H9 (cell line): ENCODE results near the gene KPTN. TPM values are rescaled to one million over a fixed set of nuclear protein-coding genes. Genes with fewer than 3 reads are reported as not detected.

Source experiments
- DNase-seq: peaks from one replicate; pipeline ENCODE4 v3.0.0-alpha.2; 2017
- H2AFZ ChIP-seq: one replicate; pipeline ENCODE4 v1.6.1; 2013; ENCODE audit warnings: mild to moderate bottlenecking, low read length, control low read depth, moderate library complexity
- H2AK5ac ChIP-seq: 2 replicates; pipeline ENCODE4 v1.6.1; 2013; ENCODE audit warnings: low read length, control low read depth, mixed read lengths; ENCODE audit not compliant: insufficient read length
- H2BK120ac ChIP-seq: one replicate; pipeline ENCODE4 v1.6.1; 2013; ENCODE audit warnings: low read depth, mild to moderate bottlenecking, low read length, control low read depth, inconsistent platforms; ENCODE audit not compliant: poor library complexity, severe bottlenecking
- H2BK12ac ChIP-seq: 2 replicates; pipeline ENCODE4 v1.6.1; 2013; ENCODE audit warnings: low read length, control low read depth, mixed read lengths, low read depth; ENCODE audit not compliant: insufficient read length
- H2BK15ac ChIP-seq: 2 replicates; pipeline ENCODE4 v1.6.1; 2013; ENCODE audit warnings: low read depth, low read length, control low read depth
- H2BK20ac ChIP-seq: one replicate; pipeline ENCODE4 v1.6.1; 2013; ENCODE audit warnings: low read depth, mild to moderate bottlenecking, low read length, control low read depth, inconsistent platforms; ENCODE audit not compliant: poor library complexity, severe bottlenecking
- H2BK5ac ChIP-seq: 2 replicates; pipeline ENCODE4 v1.6.1; 2013; ENCODE audit warnings: low read length, control low read depth, mixed read lengths; ENCODE audit not compliant: insufficient read length
- H3K14ac ChIP-seq: 2 replicates; pipeline ENCODE4 v1.6.1; 2013; ENCODE audit warnings: low read length, control low read depth; ENCODE audit not compliant: insufficient read depth
- H3K18ac ChIP-seq: 2 replicates; pipeline ENCODE4 v1.6.1; 2013; ENCODE audit warnings: low read depth, mild to moderate bottlenecking, mixed read lengths, low read length, control low read depth; ENCODE audit not compliant: insufficient read length
- H3K23ac ChIP-seq: 2 replicates; pipeline ENCODE4 v1.6.1; 2013; ENCODE audit warnings: low read length, control low read depth, mixed read lengths, low read depth; ENCODE audit not compliant: insufficient read length
- H3K23me2 ChIP-seq: 2 replicates; pipeline ENCODE4 v1.6.1; 2013; ENCODE audit warnings: low read depth, mild to moderate bottlenecking, mixed read lengths, low read length, control low read depth; ENCODE audit not compliant: insufficient read length, poor library complexity, severe bottlenecking
- H3K27ac ChIP-seq: 2 replicates; pipeline ENCODE4 v1.5.1; 2013; ENCODE audit warnings: low read length, control low read depth, mixed read lengths, low read depth; ENCODE audit not compliant: insufficient read length
- H3K27me3 ChIP-seq: 2 replicates; pipeline ENCODE4 v1.6.1; 2013; ENCODE audit warnings: low read length, control low read depth, inconsistent platforms; ENCODE audit not compliant: insufficient read depth
- H3K4ac ChIP-seq: 2 replicates; pipeline ENCODE4 v1.6.1; 2013; ENCODE audit warnings: low read depth, mild to moderate bottlenecking, control low read depth, inconsistent platforms, low read length, moderate library complexity
- H3K4me1 ChIP-seq: 2 replicates; pipeline ENCODE4 v1.6.1; 2013; ENCODE audit warnings: low read length, control low read depth, inconsistent platforms; ENCODE audit not compliant: insufficient read depth
- H3K4me2 ChIP-seq: 2 replicates; pipeline ENCODE4 v1.6.1; 2013; ENCODE audit warnings: low read length, control low read depth, mixed read lengths; ENCODE audit not compliant: insufficient read length, insufficient read depth
- H3K56ac ChIP-seq: 2 replicates; pipeline ENCODE4 v1.6.1; 2013; ENCODE audit warnings: low read depth, mild to moderate bottlenecking, mixed read lengths, low read length, control low read depth; ENCODE audit not compliant: insufficient read length
- H3K79me1 ChIP-seq: 2 replicates; pipeline ENCODE4 v1.6.1; 2013; ENCODE audit warnings: low read depth, mild to moderate bottlenecking, moderate library complexity, low read length, control low read depth, inconsistent platforms; ENCODE audit not compliant: insufficient read depth, poor library complexity, severe bottlenecking
- H3K79me2 ChIP-seq: 2 replicates; pipeline ENCODE4 v1.6.1; 2013; ENCODE audit warnings: low read length, control low read depth, inconsistent platforms; ENCODE audit not compliant: insufficient read depth
- H3K9ac ChIP-seq: 2 replicates; pipeline ENCODE4 v1.6.1; 2013; ENCODE audit warnings: low read length, control low read depth, mixed read lengths; ENCODE audit not compliant: insufficient read length; ENCODE audit errors: extremely low read depth
- H3K9me3 ChIP-seq: one replicate; pipeline ENCODE4 v1.6.1; 2013; ENCODE audit warnings: low read depth, low read length, inconsistent platforms; ENCODE audit not compliant: control insufficient read depth
- H3T11ph ChIP-seq: one replicate; pipeline ENCODE4 v1.6.1; 2013; ENCODE audit warnings: mild to moderate bottlenecking, low read length, control low read depth, inconsistent platforms
- H4K20me1 ChIP-seq: one replicate; pipeline ENCODE4 v1.6.1; 2013; ENCODE audit not compliant: control insufficient read depth, insufficient read length, insufficient read depth
- H4K5ac ChIP-seq: 2 replicates; pipeline ENCODE4 v1.6.1; 2013; ENCODE audit warnings: low read depth, mild to moderate bottlenecking, mixed read lengths, low read length, control low read depth; ENCODE audit not compliant: insufficient read length
- H4K8ac ChIP-seq: replicated peaks from 2 replicates; pipeline ENCODE4 v1.6.1; 2013; ENCODE audit warnings: low read length, control low read depth, mixed read lengths, low read depth; ENCODE audit not compliant: insufficient read length
- H4K91ac ChIP-seq: 2 replicates; pipeline ENCODE4 v1.6.1; 2013; ENCODE audit warnings: low read depth, mild to moderate bottlenecking, moderate library complexity, mixed read lengths, low read length, control low read depth; ENCODE audit not compliant: insufficient read length
- H3K27ac Mint-ChIP-seq, 3 experiments: 2 replicates in 2 of 3; 3 replicates in 1 of 3; pipeline ENCODE4 v1.8.0; 2020 to 2021; ENCODE audit warnings: mixed read lengths in 3 of 3, mild to moderate bottlenecking in 1 of 3, moderate library complexity in 1 of 3
- H3K27me3 Mint-ChIP-seq: 2 replicates; pipeline ENCODE4 v1.8.0; 2021; ENCODE audit warnings: low read depth, mild to moderate bottlenecking, moderate library complexity, mixed read lengths
- H3K36me3 Mint-ChIP-seq, 3 experiments: 2 replicates in 2 of 3; 3 replicates in 1 of 3; pipeline ENCODE4 v1.8.0; 2020 to 2021; ENCODE audit warnings: low read depth in 3 of 3, mixed read lengths in 3 of 3; ENCODE audit not compliant: insufficient read depth in 1 of 3
- H3K4me1 Mint-ChIP-seq, 2 experiments: 2 replicates each; pipeline ENCODE4 v1.8.0; 2020; ENCODE audit warnings: mixed read lengths in 2 of 2
- H3K4me3 Mint-ChIP-seq, 2 experiments: 2 replicates in 1 of 2; 3 replicates in 1 of 2; pipeline ENCODE4 v1.8.0; 2020 to 2021; ENCODE audit warnings: mild to moderate bottlenecking in 2 of 2, mixed read lengths in 2 of 2, moderate library complexity in 1 of 2
- H3K9me3 Mint-ChIP-seq, 2 experiments: 2 replicates in 1 of 2; 3 replicates in 1 of 2; pipeline ENCODE4 v1.8.0; 2020; ENCODE audit warnings: mild to moderate bottlenecking in 2 of 2, mixed read lengths in 2 of 2, moderate library complexity in 1 of 2
- WGBS: extraction: QIAGEN DNeasy Blood & Tissue Kit; methylation state at CpG from one replicate; pipeline ENCODE4 v1.1.7; 2013; ENCODE audit warnings: missing lambda C conversion rate, low lambda C conversion rate, mixed read lengths; ENCODE audit not compliant: insufficient read length; ENCODE audit errors: extremely low coverage; 5-methylcytosine and 5-hydroxymethylcytosine counted together
- total RNA-seq: library from RNA; stranded (reverse); gene quantifications from 2 replicates; pipeline ENCODE4 v1.2.1, GENCODE V29; 2021
- TF ChIP-seq, protein P1 (sequence below): fragments of 200-600 bp; sonication (generic); conservative IDR thresholded peaks from 3 replicates; pipeline ENCODE4 v1.8.0; 2021; ENCODE audit warnings: antibody characterized with exemption, mild to moderate bottlenecking

Gene KPTN
- total RNA-seq, 1 experiment from 2014 or later = 35.4 TPM

DNA sequence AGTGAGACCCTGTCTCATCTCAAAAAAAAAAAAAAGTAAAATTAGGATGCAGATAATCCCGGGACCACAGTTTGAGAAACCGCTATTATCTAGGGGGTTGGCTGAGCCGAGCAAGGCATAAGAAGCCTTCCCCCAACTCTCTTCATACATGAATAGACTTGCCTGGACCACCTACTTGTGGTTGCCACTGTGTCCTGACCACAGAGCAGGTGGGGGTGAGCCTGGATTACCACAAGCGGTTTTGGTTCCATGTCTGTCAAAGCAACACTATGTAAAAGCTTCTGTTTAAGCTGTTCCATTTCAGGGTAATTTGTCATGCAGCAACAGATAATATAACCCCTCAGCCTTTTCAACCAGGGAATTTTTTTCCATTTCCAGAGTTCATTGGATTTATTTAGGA is 34.1 kb upstream of the KPTN start:
- peaks cover 10% of the 10 kb centered on the region; the same call in 1 of the 2 replicates for H3K79me2 ChIP-seq
- no peak overlapping the region for H3K4me2 ChIP-seq
- H2BK20ac ChIP-seq = no peak overlapping the region
- H4K20me1 ChIP-seq = no peaks in the 10 kb centered on the region
- no peak overlapping the region for H3K9ac ChIP-seq
- no peak overlapping the region for H3K14ac ChIP-seq
- no peak overlapping the region for H4K91ac ChIP-seq
- H3K27ac Mint-ChIP-seq = no peak overlapping the region
- no peak for DNase-seq
- H2BK5ac ChIP-seq = no peak overlapping the region
- H3T11ph ChIP-seq = no peak overlapping the region
- H3K4me3 Mint-ChIP-seq = no peak overlapping the region
- H2BK120ac ChIP-seq = no peak overlapping the region
- no peaks in the 10 kb centered on the region for H3K27me3 ChIP-seq
- no peak overlapping the region for H2AFZ ChIP-seq
- H3K36me3 Mint-ChIP-seq = peaks cover 0 to 4% (median 0%) of the 10 kb centered on the region in 3 experiments; a peak in 2 of 7 replicates
- H3K79me1 ChIP-seq = peaks cover 6% of the 10 kb centered on the region
- no peak overlapping the region for H3K27ac ChIP-seq
- H3K4ac ChIP-seq = no peak overlapping the region
- H3K18ac ChIP-seq = no peak overlapping the region
- peaks cover 7% of the 10 kb centered on the region for H3K23me2 ChIP-seq
- no peak overlapping the region for H2BK12ac ChIP-seq
- H3K56ac ChIP-seq = no peak overlapping the region
- no peak overlapping the region for H4K8ac ChIP-seq
- H3K9me3 ChIP-seq = no peaks in the 10 kb centered on the region
- no peak overlapping the region for H2BK15ac ChIP-seq
- peaks cover 18 to 39% of the 10 kb centered on the region in 2 experiments for H3K4me1 Mint-ChIP-seq
- no peaks in the 10 kb centered on the region for H3K9me3 Mint-ChIP-seq
- TF ChIP-seq, protein P1, sequence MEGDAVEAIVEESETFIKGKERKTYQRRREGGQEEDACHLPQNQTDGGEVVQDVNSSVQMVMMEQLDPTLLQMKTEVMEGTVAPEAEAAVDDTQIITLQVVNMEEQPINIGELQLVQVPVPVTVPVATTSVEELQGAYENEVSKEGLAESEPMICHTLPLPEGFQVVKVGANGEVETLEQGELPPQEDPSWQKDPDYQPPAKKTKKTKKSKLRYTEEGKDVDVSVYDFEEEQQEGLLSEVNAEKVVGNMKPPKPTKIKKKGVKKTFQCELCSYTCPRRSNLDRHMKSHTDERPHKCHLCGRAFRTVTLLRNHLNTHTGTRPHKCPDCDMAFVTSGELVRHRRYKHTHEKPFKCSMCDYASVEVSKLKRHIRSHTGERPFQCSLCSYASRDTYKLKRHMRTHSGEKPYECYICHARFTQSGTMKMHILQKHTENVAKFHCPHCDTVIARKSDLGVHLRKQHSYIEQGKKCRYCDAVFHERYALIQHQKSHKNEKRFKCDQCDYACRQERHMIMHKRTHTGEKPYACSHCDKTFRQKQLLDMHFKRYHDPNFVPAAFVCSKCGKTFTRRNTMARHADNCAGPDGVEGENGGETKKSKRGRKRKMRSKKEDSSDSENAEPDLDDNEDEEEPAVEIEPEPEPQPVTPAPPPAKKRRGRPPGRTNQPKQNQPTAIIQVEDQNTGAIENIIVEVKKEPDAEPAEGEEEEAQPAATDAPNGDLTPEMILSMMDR = no peak
- no peak overlapping the region for H2AK5ac ChIP-seq
- H4K5ac ChIP-seq = no peak overlapping the region
- H3K4me1 ChIP-seq = no peaks in the 10 kb centered on the region
- no peak overlapping the region for H3K23ac ChIP-seq
- WGBS = no CpG with 5 or more reads among the region's 4 CpGs
- H3K27me3 Mint-ChIP-seq = no peaks in the 10 kb centered on the region; the same call in 1 of the 2 replicates
